Measurements from ENCODE around the gene PPT2.

DNA sequence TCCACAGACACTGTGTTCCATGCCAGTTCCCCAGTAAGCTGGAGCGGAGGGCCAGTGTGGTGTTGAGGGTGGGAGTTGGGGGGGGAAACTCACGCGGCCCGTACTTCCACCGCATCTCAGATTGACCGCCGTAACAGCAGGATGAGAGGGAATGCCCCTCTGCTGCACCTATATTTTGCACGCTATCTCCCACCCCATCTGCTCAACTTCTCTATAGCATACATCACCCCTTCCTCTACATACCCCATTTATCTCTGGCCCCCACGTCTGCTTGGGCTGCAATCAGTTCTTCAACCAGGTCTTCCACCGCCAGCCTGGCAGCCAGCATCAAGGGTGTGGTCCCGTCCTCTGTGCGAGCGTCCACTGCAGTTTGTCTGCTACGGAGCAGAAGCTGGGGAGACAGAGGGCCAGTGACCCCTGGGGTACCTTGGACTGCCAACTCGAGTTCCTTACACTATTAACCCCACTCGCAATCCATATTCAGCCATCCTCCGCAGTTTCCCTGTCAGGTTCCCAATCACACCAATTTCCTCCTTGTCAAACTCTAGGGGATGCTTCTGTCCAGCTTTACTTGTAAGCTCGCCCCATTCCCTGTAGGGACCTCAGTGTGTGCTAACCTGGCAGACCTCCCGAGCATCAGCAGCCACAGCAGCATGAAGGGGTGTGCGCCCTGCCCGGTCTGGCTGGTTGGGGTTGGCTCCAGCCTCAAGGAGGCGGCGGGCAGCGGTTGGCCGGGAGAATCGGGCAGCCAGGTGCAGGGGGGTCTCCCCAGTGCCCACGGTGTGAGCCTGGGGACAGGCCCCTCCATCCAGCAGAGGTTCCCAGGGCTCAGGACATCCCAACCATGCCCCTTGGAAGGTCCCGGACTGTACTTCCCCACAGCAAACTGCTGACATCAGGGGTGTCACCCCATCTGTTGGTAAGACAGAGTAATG, 43.0 kb downstream of the PPT2 start:
- TF ChIP-seq, protein P1, sequence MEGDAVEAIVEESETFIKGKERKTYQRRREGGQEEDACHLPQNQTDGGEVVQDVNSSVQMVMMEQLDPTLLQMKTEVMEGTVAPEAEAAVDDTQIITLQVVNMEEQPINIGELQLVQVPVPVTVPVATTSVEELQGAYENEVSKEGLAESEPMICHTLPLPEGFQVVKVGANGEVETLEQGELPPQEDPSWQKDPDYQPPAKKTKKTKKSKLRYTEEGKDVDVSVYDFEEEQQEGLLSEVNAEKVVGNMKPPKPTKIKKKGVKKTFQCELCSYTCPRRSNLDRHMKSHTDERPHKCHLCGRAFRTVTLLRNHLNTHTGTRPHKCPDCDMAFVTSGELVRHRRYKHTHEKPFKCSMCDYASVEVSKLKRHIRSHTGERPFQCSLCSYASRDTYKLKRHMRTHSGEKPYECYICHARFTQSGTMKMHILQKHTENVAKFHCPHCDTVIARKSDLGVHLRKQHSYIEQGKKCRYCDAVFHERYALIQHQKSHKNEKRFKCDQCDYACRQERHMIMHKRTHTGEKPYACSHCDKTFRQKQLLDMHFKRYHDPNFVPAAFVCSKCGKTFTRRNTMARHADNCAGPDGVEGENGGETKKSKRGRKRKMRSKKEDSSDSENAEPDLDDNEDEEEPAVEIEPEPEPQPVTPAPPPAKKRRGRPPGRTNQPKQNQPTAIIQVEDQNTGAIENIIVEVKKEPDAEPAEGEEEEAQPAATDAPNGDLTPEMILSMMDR (conservative IDR thresholded peaks at IDR 0.05 in 1 of 2, IDR thresholded peaks at IDR 0.05 in 1 of 2; ENCODE audit: low read depth in 1 of 2, low read length in 2 of 2) = no peak
- no peak for TF ChIP-seq EZH2 (IDR thresholded peaks at IDR 0.05; ENCODE audit: low read length, missing control alignments)

Data from fibroblast of lung (primary cell).